Mucosa of descending colon (tissue), 3 donors: ENCODE data around the gene TIAM2. TPM values are rescaled to one million over a fixed set of nuclear protein-coding genes. Genes with fewer than 3 reads are reported as not detected.

Experiments used
- ATAC-seq: fragments of 200-7000 bp; cut with Tn5 transposase; one replicate; pipeline ENCODE4 v1.9.1; 2020; ENCODE audit warnings: mild to moderate bottlenecking, moderate library complexity
- DNase-seq, 3 donors: peaks; one replicate each; pipeline ENCODE4 v3.0.0-alpha.2; 2020
- H3K36me3 ChIP-seq: fragments of 200-600 bp; one replicate; pipeline ENCODE4 v1.8.0; 2021; ENCODE audit warnings: low read depth, mild to moderate bottlenecking
- H3K4me1 ChIP-seq: fragments of 200-600 bp; one replicate; pipeline ENCODE4 v1.8.0; 2021; ENCODE audit warnings: low read depth, mild to moderate bottlenecking
- H3K4me3 ChIP-seq: fragments of 200-600 bp; one replicate; pipeline ENCODE4 v1.8.0; 2021; ENCODE audit warnings: mild to moderate bottlenecking
- H3K9me3 ChIP-seq: fragments of 200-600 bp; one replicate; pipeline ENCODE4 v1.8.0; 2021; ENCODE audit warnings: mild to moderate bottlenecking
- intact Hi-C, 2 donors: fragments of 100-400 bp; cut with DNase I in 1 of 2; cut with micrococcal nuclease in 1 of 2; formaldehyde crosslinking; loops; one replicate each; pipeline versions ENCODE4 v1.11.0 to v1.11.1; 2022; cut with DNase I, micrococcal nuclease
- total RNA-seq, 3 donors: library from RNA; stranded (reverse); fragmentation: NEBNext Ultra II Directional in 2 of 3; extraction: Animal tissue kit (Norgen Biotek cat#: 25700) in 2 of 3; gene quantifications; one replicate each; pipeline versions ENCODE4 v1.2.1 to v1.2.4, GENCODE V29; 2021 to 2023
- TF ChIP-seq, protein P1 (sequence below): fragments of 200-600 bp; IDR thresholded peaks from one replicate; pipeline ENCODE4 v1.8.0; 2022; ENCODE audit warnings: antibody characterized with exemption, mild to moderate bottlenecking
- donor health status: DM: no; HTN: no; CAD: no; lungs with moderate emphysema.
- donor health status: DM: no; HTN: no; CAD: no.
- donor health status: DM: no; HTN: yes; CAD: no.

Gene TIAM2
- total RNA-seq, 3 donors from 2014 or later = 4.2 to 12.2 (median 9.8) TPM

- Histone ChIP-seq H3K36me3 (no peaks in the 10 kb centered on the region), H3K4me1 (no peaks in the 10 kb centered on the region), H3K4me3 (no peak overlapping the region), H3K9me3 (no peaks in the 10 kb centered on the region)
- TF ChIP-seq, protein P1, sequence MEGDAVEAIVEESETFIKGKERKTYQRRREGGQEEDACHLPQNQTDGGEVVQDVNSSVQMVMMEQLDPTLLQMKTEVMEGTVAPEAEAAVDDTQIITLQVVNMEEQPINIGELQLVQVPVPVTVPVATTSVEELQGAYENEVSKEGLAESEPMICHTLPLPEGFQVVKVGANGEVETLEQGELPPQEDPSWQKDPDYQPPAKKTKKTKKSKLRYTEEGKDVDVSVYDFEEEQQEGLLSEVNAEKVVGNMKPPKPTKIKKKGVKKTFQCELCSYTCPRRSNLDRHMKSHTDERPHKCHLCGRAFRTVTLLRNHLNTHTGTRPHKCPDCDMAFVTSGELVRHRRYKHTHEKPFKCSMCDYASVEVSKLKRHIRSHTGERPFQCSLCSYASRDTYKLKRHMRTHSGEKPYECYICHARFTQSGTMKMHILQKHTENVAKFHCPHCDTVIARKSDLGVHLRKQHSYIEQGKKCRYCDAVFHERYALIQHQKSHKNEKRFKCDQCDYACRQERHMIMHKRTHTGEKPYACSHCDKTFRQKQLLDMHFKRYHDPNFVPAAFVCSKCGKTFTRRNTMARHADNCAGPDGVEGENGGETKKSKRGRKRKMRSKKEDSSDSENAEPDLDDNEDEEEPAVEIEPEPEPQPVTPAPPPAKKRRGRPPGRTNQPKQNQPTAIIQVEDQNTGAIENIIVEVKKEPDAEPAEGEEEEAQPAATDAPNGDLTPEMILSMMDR = no peak
- intact Hi-C loops = no loop called here
- no peak for DNase-seq
- ATAC-seq = no peak
Observed at GRCh38 chr6:155122199-155122950, 127.3 kb downstream of the TIAM2 start.

DNA sequence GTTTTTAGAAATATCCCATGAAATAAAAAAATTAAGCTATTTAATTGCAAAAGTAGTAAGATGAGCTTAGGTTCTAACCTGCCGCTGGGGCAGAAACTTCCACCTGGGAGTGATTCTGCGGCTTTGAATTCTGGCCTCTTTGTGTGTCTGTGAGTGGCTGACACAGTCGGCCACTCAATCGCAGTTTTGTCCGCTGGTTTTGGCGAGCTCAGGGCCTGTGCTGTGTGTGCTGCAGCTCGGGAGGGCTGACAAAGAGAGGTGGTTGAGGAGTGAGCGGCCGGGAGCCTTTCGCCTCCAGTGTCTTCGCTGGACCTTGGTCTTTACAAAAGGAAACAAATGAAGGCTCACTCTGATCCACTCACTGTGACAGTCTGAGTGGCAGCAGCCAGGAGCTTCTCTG, 128.4 kb downstream of the TIAM2 start:
- ATAC-seq (no peak), DNase-seq (no peak)
- intact Hi-C loops = no loop called here
- no peaks in the 10 kb centered on the region for H3K9me3 ChIP-seq
- no peak overlapping the region for H3K4me3 ChIP-seq
- TF ChIP-seq, protein P1 = no peak
- no peaks in the 10 kb centered on the region for H3K36me3 ChIP-seq
- H3K4me1 ChIP-seq = no peaks in the 10 kb centered on the region

DNA sequence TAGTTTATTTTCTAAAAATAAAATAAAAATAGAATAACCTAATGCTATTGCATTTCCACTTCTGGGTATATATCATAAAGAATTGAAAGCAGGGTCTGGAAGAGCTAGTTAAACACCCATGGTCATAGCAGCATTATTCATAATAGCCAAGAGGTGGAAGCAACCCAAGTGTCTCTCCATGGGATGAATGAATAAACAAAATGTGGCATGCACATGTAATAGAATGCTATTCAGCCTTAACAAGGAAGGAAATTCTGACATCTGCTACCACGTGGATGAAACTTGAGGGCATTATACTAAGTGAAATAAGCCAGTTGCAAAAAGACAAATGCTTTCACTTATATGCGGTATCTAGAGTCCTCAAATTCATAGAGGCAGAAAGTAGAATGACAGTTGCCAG, 130.8 kb downstream of the TIAM2 start:
- Histone ChIP-seq H3K4me1 (no peaks in the 10 kb centered on the region), H3K4me3 (no peak overlapping the region), H3K36me3 (no peaks in the 10 kb centered on the region), H3K9me3 (no peaks in the 10 kb centered on the region)
- DNase-seq (no peak), ATAC-seq (no peak)
- intact Hi-C loops = no loop called here
- TF ChIP-seq, protein P1 = no peak

GRCh38 chr6:155126727-155127439, 131.8 kb downstream of the TIAM2 start:
- intact Hi-C loops = no loop called here
- Histone ChIP-seq H3K4me1 (no peaks in the 10 kb centered on the region), H3K36me3 (no peaks in the 10 kb centered on the region), H3K4me3 (no peak overlapping the region), H3K9me3 (no peaks in the 10 kb centered on the region)
- ATAC-seq (no peak), DNase-seq (no peak)
- TF ChIP-seq, protein P1 = no peak

GRCh38 chr6:155128977-155129376, 133.9 kb downstream of the TIAM2 start:
- DNase-seq (no peak), ATAC-seq (no peak)
- no peak overlapping the region for H3K4me3 ChIP-seq
- intact Hi-C loops = no loop called here
- no peaks in the 10 kb centered on the region for H3K36me3 ChIP-seq
- TF ChIP-seq, protein P1 = no peak
- H3K9me3 ChIP-seq = no peaks in the 10 kb centered on the region
- H3K4me1 ChIP-seq = no peaks in the 10 kb centered on the region
